Neural cell (in vitro differentiated cells): ENCODE measurements around the gene SERPINB8. TPM values are rescaled to one million over a fixed set of nuclear protein-coding genes. Genes with fewer than 3 reads are reported as not detected.

Source experiments
- H2AFZ ChIP-seq: fragments of 200-600, 300-800 bp; sonication (generic), shearing (Covaris generic); 2 replicates; pipeline ENCODE4 v1.6.0; 2014; ENCODE audit warnings: low read depth, mild to moderate bottlenecking, antibody characterized with exemption, low read length, moderate library complexity
- H3F3A ChIP-seq: fragments of 200-600 bp; shearing (Covaris generic); 2 replicates; pipeline ENCODE4 v1.6.1; 2016; ENCODE audit warnings: mild to moderate bottlenecking, moderate library complexity, mixed read lengths, antibody characterized with exemption, low read length; ENCODE audit not compliant: insufficient read depth, poor library complexity, severe bottlenecking
- H3K27ac ChIP-seq: fragments of 200-600, 300-800 bp; sonication (generic), shearing (Covaris generic); 2 replicates; pipeline ENCODE4 v1.5.1; 2014; ENCODE audit warnings: mild to moderate bottlenecking, low read length, moderate library complexity
- H3K27me3 ChIP-seq: fragments of 300-800, 200-600 bp; sonication (generic), shearing (Covaris generic); 2 replicates; pipeline ENCODE4 v1.6.0; 2014; ENCODE audit warnings: mild to moderate bottlenecking, low read depth, low read length, moderate library complexity; ENCODE audit not compliant: insufficient read depth
- H3K36me3 ChIP-seq: fragments of 300-800, 200-600 bp; sonication (generic), shearing (Covaris generic); 2 replicates; pipeline ENCODE4 v1.5.1; 2014; ENCODE audit warnings: mild to moderate bottlenecking, antibody characterized with exemption, low read length, moderate library complexity; ENCODE audit not compliant: insufficient read depth
- H3K4me2 ChIP-seq: fragments of 300-800, 200-600 bp; sonication (generic), shearing (Covaris generic); 2 replicates; pipeline ENCODE4 v1.6.0; 2014; ENCODE audit warnings: mild to moderate bottlenecking, low read length
- H3K4me3 ChIP-seq: fragments of 300-800, 200-600 bp; sonication (generic), shearing (Covaris generic); 2 replicates; pipeline ENCODE4 v1.5.1; 2014; ENCODE audit warnings: mild to moderate bottlenecking, low read length, moderate library complexity
- H3K79me2 ChIP-seq: fragments of 200-600 bp; shearing (Covaris generic); replicated peaks from 2 replicates; pipeline ENCODE4 v1.6.0; 2014; ENCODE audit warnings: mild to moderate bottlenecking, low read length, moderate library complexity; ENCODE audit not compliant: insufficient read depth
- H3K9ac ChIP-seq: fragments of 300-800, 200-600 bp; sonication (generic), shearing (Covaris generic); 2 replicates; pipeline ENCODE4 v1.6.1; 2016; ENCODE audit warnings: mild to moderate bottlenecking, low read length, mixed read lengths
- H3K9me2 ChIP-seq: fragments of 200-600 bp; shearing (Covaris generic); 2 replicates; pipeline ENCODE4 v1.6.1; 2016; ENCODE audit warnings: mild to moderate bottlenecking, low read length, mixed read lengths; ENCODE audit not compliant: insufficient read depth
- H3K9me3 ChIP-seq: fragments of 200-600, 300-800 bp; sonication (generic), shearing (Covaris generic); 2 replicates; pipeline ENCODE4 v1.6.1; 2016; ENCODE audit warnings: mild to moderate bottlenecking, mixed run types, low read length, moderate library complexity, mixed read lengths
- H4K20me1 ChIP-seq: fragments of 200-600 bp; shearing (Covaris generic); 2 replicates; pipeline ENCODE4 v1.6.1; 2016; ENCODE audit warnings: mild to moderate bottlenecking, mixed run types; ENCODE audit not compliant: insufficient read depth
- CTCF ChIP-seq: fragments of 450-650 bp; IDR thresholded peaks from 2 replicates; pipeline ENCODE4 v1.5.1; 2014; ENCODE audit warnings: antibody characterized with exemption, mild to moderate bottlenecking, moderate library complexity; ENCODE audit not compliant: poor library complexity, severe bottlenecking
- EP300 ChIP-seq: fragments of 450-650 bp; conservative IDR thresholded peaks from 2 replicates; pipeline ENCODE4 v1.6.1; 2014; ENCODE audit warnings: antibody characterized with exemption, mild to moderate bottlenecking, moderate library complexity; ENCODE audit not compliant: poor library complexity, severe bottlenecking
- MXI1 ChIP-seq: fragments of 450-650 bp; conservative IDR thresholded peaks from 2 replicates; pipeline ENCODE4 v1.6.1; 2014; ENCODE audit warnings: antibody characterized with exemption, mild to moderate bottlenecking; ENCODE audit not compliant: poor library complexity, severe bottlenecking
- POLR2AphosphoS5 ChIP-seq: IDR thresholded peaks from 2 replicates; pipeline ENCODE4 v1.6.1; 2012
- RAD21 ChIP-seq: fragments of 450-650 bp; conservative IDR thresholded peaks from 2 replicates; pipeline ENCODE4 v1.6.1; 2014; ENCODE audit warnings: antibody characterized with exemption, mild to moderate bottlenecking, moderate library complexity
- SMC3 ChIP-seq: fragments of 450-650 bp; conservative IDR thresholded peaks from 2 replicates; pipeline ENCODE4 v1.6.1; 2014; ENCODE audit warnings: antibody characterized with exemption, mild to moderate bottlenecking, moderate library complexity; ENCODE audit not compliant: poor library complexity
- TAF1 ChIP-seq: IDR thresholded peaks from 2 replicates; pipeline ENCODE4 v1.6.1; 2012; ENCODE audit warnings: low read depth
- polyA plus RNA-seq: library from polyadenylated mRNA; depleted of rRNA; stranded (reverse); fragments of >200 nt; gene quantifications from 2 replicates; pipeline ENCODE4 v1.2.3, GENCODE V29; 2014

SERPINB8 gene
- polyA plus RNA-seq, 1 donor from 2014 or later: 2.0 TPM

GRCh38 chr18:64037812-64038414, 68.0 kb downstream of the SERPINB8 start:
- no peak overlapping the region for H3K4me2 ChIP-seq
- no peaks in the 10 kb centered on the region for H3K79me2 ChIP-seq
- H2AFZ ChIP-seq: no peak overlapping the region
- no peak overlapping the region for H3K4me3 ChIP-seq
- no peak overlapping the region for H3K27ac ChIP-seq
- H3K9ac ChIP-seq: no peak overlapping the region
- H3K36me3 ChIP-seq: no peaks in the 10 kb centered on the region
- H3F3A ChIP-seq: no peaks in the 10 kb centered on the region
- no peaks in the 10 kb centered on the region for H3K9me2 ChIP-seq
- TF ChIP-seq SMC3 (peak; percentile 89), POLR2AphosphoS5 (no peak), MXI1 (no peak), RAD21 (peak; percentile 88), TAF1 (no peak), EP300 (no peak), CTCF (peak; percentile 85)
- no peaks in the 10 kb centered on the region for H3K9me3 ChIP-seq
- no peaks in the 10 kb centered on the region for H4K20me1 ChIP-seq
- H3K27me3 ChIP-seq: no peaks in the 10 kb centered on the region

Other genes starting within 250 kb of the SERPINB8 start
- gene SERPINB7, start 194.7 kb upstream of the SERPINB8 start, polyA plus RNA-seq: not detected in 2 replicates
- gene SERPINB2, start 82.4 kb upstream of the SERPINB8 start, polyA plus RNA-seq: not detected in 2 replicates
- gene SERPINB10, start 62.1 kb upstream of the SERPINB8 start, polyA plus RNA-seq: not detected in 2 replicates
- not detected in 2 replicates for gene HMSD, start 20.8 kb upstream of the SERPINB8 start, polyA plus RNA-seq
- not detected in 2 replicates for gene LINC00305, start 179.0 kb downstream of the SERPINB8 start, polyA plus RNA-seq